Esophagus muscularis mucosa (tissue), 4 donors: Measurements from ENCODE around the gene CLEC4M. TPM values are rescaled to one million over a fixed set of nuclear protein-coding genes. Genes with fewer than 3 reads are reported as not detected.

Experiments
- DNase-seq: peaks from one replicate; pipeline ENCODE4 v3.0.0-alpha.2; 2017; ENCODE audit errors: extremely low spot score
- H3K27ac ChIP-seq, 4 donors: fragments of 200-600 bp; sonication (generic); replicated peaks in 1 of 4; 1 replicate in 3 of 4; 2 replicates in 1 of 4; pipeline ENCODE4 v1.5.1; 2016 to 2019; ENCODE audit warnings: mild to moderate bottlenecking in 1 of 4
- H3K27me3 ChIP-seq, 4 donors: fragments of 200-600 bp; sonication (generic); one replicate each; pipeline versions ENCODE4 v1.5.1 to v1.6.0; 2016 to 2019
- H3K36me3 ChIP-seq, 4 donors: fragments of 200-600 bp; sonication (generic); one replicate each; pipeline ENCODE4 v1.5.1; 2016 to 2019
- H3K4me1 ChIP-seq, 4 donors: fragments of 200-600 bp; sonication (generic); one replicate each; pipeline ENCODE4 v1.5.1; 2016 to 2019
- H3K4me3 ChIP-seq, 4 donors: fragments of 200-600 bp; sonication (generic); 1 replicate in 2 of 4; 2 replicates in 2 of 4; pipeline ENCODE4 v1.5.1; 2016 to 2019; ENCODE audit warnings: mild to moderate bottlenecking in 4 of 4, moderate library complexity in 1 of 4
- H3K9me3 ChIP-seq, 4 donors: fragments of 200-600 bp; sonication (generic); 1 replicate in 3 of 4; 2 replicates in 1 of 4; pipeline ENCODE4 v1.5.1; 2016 to 2019
- CTCF ChIP-seq, 3 experiments: fragments of 200-600 bp in 2 of 3; fragments of 450-650 bp in 1 of 3; sonication (generic) in 2 of 3; IDR thresholded peaks; one replicate each; pipeline ENCODE4 v1.5.1; 2017 to 2019; ENCODE audit warnings: antibody characterized with exemption in 3 of 3, mild to moderate bottlenecking in 2 of 3, moderate library complexity in 1 of 3
- EP300 ChIP-seq: sonication (generic); formaldehyde crosslinking; IDR thresholded peaks from one replicate; pipeline ENCODE4 v1.6.1; 2017; ENCODE audit warnings: antibody characterized with exemption
- POLR2A ChIP-seq: fragments of 450-650 bp; IDR thresholded peaks from one replicate; pipeline ENCODE4 v1.6.1; 2017; ENCODE audit warnings: antibody characterized with exemption, moderate library complexity, mild to moderate bottlenecking, low read depth
- POLR2AphosphoS5 ChIP-seq, 2 donors: sonication (generic); formaldehyde crosslinking; IDR thresholded peaks; one replicate each; pipeline ENCODE4 v1.6.1; 2017; ENCODE audit warnings: antibody characterized with exemption in 2 of 2
- whole genome bisulfite sequencing: methylation state at CpG from one replicate; pipeline ENCODE4 v1.1.5; 2018; 5-methylcytosine and 5-hydroxymethylcytosine counted together
- intact Hi-C: fragments of 100-400 bp; cut with DNase I; formaldehyde crosslinking; loops from one replicate; pipeline ENCODE4 v1.15.1; 2023
- total RNA-seq, 4 donors: library from RNA; depleted of rRNA; stranded (reverse); fragments of >200 nt; gene quantifications; one replicate each; pipeline versions ENCODE4 v1.1.0 to v1.2.1, GENCODE V29; 2016

Gene CLEC4M
- total RNA-seq, 4 donors from 2014 or later: not detected

- Histone ChIP-seq H3K9me3 (peaks cover 0 to 3% (median 0%) of the 10 kb centered on the region in 4 donors), H3K4me3 (no peak overlapping the region), H3K36me3 (no peaks in the 10 kb centered on the region), H3K4me1 (no peaks in the 10 kb centered on the region), H3K27ac (no peak overlapping the region), H3K27me3 (peaks cover 0 to 59% (median 0%) of the 10 kb centered on the region in 4 donors)
- intact Hi-C loops: no loop called here
- no peak for DNase-seq
- 71% methylated on average over 26 of the region's 26 CpGs for WGBS
- TF ChIP-seq POLR2A: no peak
- no peak for TF ChIP-seq POLR2AphosphoS5 (IDR thresholded peaks at IDR 0.05)
- TF ChIP-seq EP300: no peak
- no peak for TF ChIP-seq CTCF (IDR thresholded peaks at IDR 0.05)
Observed at GRCh38 chr19:7779631-7780486, 16.8 kb downstream of the CLEC4M start.

GRCh38 chr19:7781157-7781556 lies 18.1 kb downstream of the CLEC4M start:
- intact Hi-C loops: no loop called here
- peaks cover 0 to 66% (median 0%) of the 10 kb centered on the region in 4 donors for H3K27me3 ChIP-seq
- no peak overlapping the region for H3K27ac ChIP-seq
- DNase-seq: no peak
- TF ChIP-seq POLR2AphosphoS5 (IDR thresholded peaks at IDR 0.05) (no peak), POLR2A (no peak), EP300 (no peak), CTCF (IDR thresholded peaks at IDR 0.05) (no peak)
- H3K36me3 ChIP-seq: no peaks in the 10 kb centered on the region
- H3K4me1 ChIP-seq: no peaks in the 10 kb centered on the region
- 43% methylated on average over 12 of the region's 12 CpGs for WGBS
- H3K4me3 ChIP-seq: no peak overlapping the region
- H3K9me3 ChIP-seq: peaks cover 0 to 6% (median 0%) of the 10 kb centered on the region in 4 donors

DNA sequence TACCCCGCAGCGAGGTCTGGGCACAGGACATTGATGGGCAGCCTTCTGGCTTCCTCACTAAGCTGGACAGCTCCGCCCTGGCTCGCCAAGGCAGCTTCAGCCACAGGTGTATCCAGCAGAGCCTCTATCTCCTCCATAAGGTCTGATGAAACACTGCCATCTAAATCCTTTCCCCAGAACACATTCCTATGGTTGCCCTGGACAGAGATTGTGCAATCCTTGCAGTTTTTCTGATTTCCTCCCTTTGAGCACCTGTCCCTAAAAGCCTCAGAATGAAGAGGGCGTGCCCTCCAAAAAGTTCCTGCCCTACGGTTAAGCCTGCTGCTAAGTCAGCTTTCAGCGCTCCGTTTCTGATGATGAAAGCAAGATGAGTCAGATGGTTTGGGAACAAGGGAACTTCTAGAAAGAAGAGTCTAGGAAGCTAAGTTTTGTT lies 21.0 kb downstream of the CLEC4M start:
- intact Hi-C loops: no loop called here
- Histone ChIP-seq H3K4me3 (no peak overlapping the region), H3K9me3 (peaks cover 0 to 6% (median 0%) of the 10 kb centered on the region in 4 donors), H3K4me1 (peaks cover 0 to 9% (median 4%) of the 10 kb centered on the region in 4 donors), H3K27me3 (peaks cover 0 to 92% (median 17%) of the 10 kb centered on the region in 4 donors), H3K36me3 (no peaks in the 10 kb centered on the region), H3K27ac (no peak overlapping the region)
- TF ChIP-seq POLR2A (no peak), POLR2AphosphoS5 (IDR thresholded peaks at IDR 0.05) (no peak), EP300 (no peak), CTCF (IDR thresholded peaks at IDR 0.05) (no peak)
- 17% methylated on average over 8 of the region's 8 CpGs for WGBS
- DNase-seq: no peak

GRCh38 chr19:7784856-7785255 lies 21.8 kb downstream of the CLEC4M start:
- no peak for TF ChIP-seq CTCF (IDR thresholded peaks at IDR 0.05)
- no peak for TF ChIP-seq POLR2A
- no peak for TF ChIP-seq EP300
- no peak for TF ChIP-seq POLR2AphosphoS5 (IDR thresholded peaks at IDR 0.05)
- Histone ChIP-seq H3K4me3 (no peak overlapping the region), H3K36me3 (no peaks in the 10 kb centered on the region), H3K4me1 (peaks cover 0 to 16% (median 7%) of the 10 kb centered on the region in 4 donors), H3K27me3 (peaks cover 4 to 95% (median 25%) of the 10 kb centered on the region in 4 donors), H3K9me3 (peaks cover 0 to 6% (median 0%) of the 10 kb centered on the region in 4 donors), H3K27ac (no peak overlapping the region)
- DNase-seq: no peak
- intact Hi-C loops: no loop called here
